Measurements from ENCODE around the gene GDE1. TPM values are rescaled to one million over a fixed set of nuclear protein-coding genes. Genes with fewer than 3 reads are reported as not detected.

GDE1 gene
- total RNA-seq, 1 experiment from 2014 or later, result 45.6 TPM

- peak overlapping the region; percentile 66 for H3K27ac ChIP-seq (ENCODE audit: low read length)
- CTCF ChIA-PET, result no interaction called here
These were observed 3.5 kb downstream of the GDE1 start for GRCh38 chr16:19518388-19518787.

DNA sequence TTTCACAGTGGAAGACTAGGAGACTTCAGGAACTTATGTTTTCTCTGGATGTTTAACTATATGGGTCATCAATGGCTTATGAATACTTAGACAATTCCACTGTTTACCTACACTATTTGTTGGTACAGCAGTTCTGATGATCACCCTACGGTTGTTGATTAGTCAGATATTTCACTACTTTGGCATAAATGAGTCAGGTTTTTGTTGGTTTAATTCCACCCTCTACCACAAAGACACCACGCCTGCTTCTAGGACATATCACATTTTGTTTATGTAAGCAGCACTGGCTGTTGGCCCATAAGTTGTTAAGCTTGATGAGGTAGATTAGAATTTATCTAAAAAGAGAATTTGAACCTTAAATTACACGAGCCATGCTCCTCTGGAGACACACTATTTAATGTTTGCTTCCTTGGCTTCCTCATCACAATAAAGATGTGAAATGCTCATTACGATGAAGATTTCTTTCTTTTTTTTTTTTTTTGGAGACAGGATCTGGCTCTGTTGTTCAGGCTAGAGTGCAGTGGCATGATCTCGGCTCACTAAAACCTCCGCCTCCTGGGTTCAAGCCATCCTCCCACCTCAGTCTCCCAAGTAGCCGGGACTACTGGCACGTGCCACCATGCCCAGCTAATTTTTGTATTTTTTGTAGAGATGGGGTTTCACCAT lies 4.3 kb downstream of the GDE1 start:
- Histone ChIP-seq H3K9ac (ENCODE audit: low read length) (peak overlapping the region; percentile 12; the same call in 1 of the 2 replicates), H4K20me1 (ENCODE audit: low read length) (0 out of 2 replicates have a peak, but pooled peaks cover 10% of the 10 kb centered on the region), H3F3A (ENCODE audit: low read length, unreplicated experiment) (no peaks in the 10 kb centered on the region), H3K9me3 (ENCODE audit: low read length) (no peaks in the 10 kb centered on the region), H3K4me3 (ENCODE audit: low read length) (no peak overlapping the region), H3K36me3 (ENCODE audit: low read depth, low read length) (peaks cover 23% of the 10 kb centered on the region), H3K4me1 (ENCODE audit: insufficient read depth, low read length) (peaks cover 56% of the 10 kb centered on the region), H3K27ac (ENCODE audit: low read length) (peak overlapping the region; percentile 79), H3K4me2 (ENCODE audit: low read length) (peak overlapping the region; percentile 69), H3K9me2 (replicated peaks; ENCODE audit: low read length) (no peaks in the 10 kb centered on the region), H3K27me3 (ENCODE audit: low read length) (no peaks in the 10 kb centered on the region), H2AFZ (ENCODE audit: low read length) (no peak overlapping the region), H3K79me2 (ENCODE audit: low read length) (peaks cover 57% of the 10 kb centered on the region)
- ATAC-seq (peak; percentile 50), DNase-seq (peak; percentile 92)
- POLR2A ChIA-PET (ENCODE audit: unreplicated experiment), result no interaction called here
- CTCF ChIA-PET, result interaction anchor here (1.0 kb wide), 1 partner anchor 15 kb away, joined by 4 read pairs; no protein-coding TSS in a partner anchor
- BruUV-seq (replicated peaks), result no TSS peak
- intact Hi-C loops (cut with micrococcal nuclease), result no loop called here
- TF ChIP-seq CTCF (conservative IDR thresholded peaks at IDR 0.05; ENCODE audit: low read depth, low read length) (no peak), EZH2phosphoT487 (IDR thresholded peaks at IDR 0.05; ENCODE audit: borderline replicate concordance, low read length) (no peak), EZH2 (IDR thresholded peaks at IDR 0.05; ENCODE audit: low read length, unreplicated experiment) (no peak)

More at GRCh38 chr16:19518388-19518787, 3.5 kb downstream of the GDE1 start:
- H3K79me2 ChIP-seq (ENCODE audit: low read length), result peaks cover 57% of the 10 kb centered on the region
- peaks cover 63% of the 10 kb centered on the region for H3K4me1 ChIP-seq (ENCODE audit: insufficient read depth, low read length)
- no peak overlapping the region for H3K4me3 ChIP-seq (ENCODE audit: low read length)
- POLR2A ChIA-PET (ENCODE audit: unreplicated experiment), result no interaction called here
- no peak for ATAC-seq
- TF ChIP-seq EZH2phosphoT487 (IDR thresholded peaks at IDR 0.05; ENCODE audit: borderline replicate concordance, low read length) (no peak), EZH2 (IDR thresholded peaks at IDR 0.05; ENCODE audit: low read length, unreplicated experiment) (no peak), CTCF (conservative IDR thresholded peaks at IDR 0.05; ENCODE audit: low read depth, low read length) (no peak)
- H3K27me3 ChIP-seq (ENCODE audit: low read length), result no peaks in the 10 kb centered on the region
- no peaks in the 10 kb centered on the region for H3K9me2 ChIP-seq (replicated peaks; ENCODE audit: low read length)
- peaks cover 19% of the 10 kb centered on the region for H3K36me3 ChIP-seq (ENCODE audit: low read depth, low read length)
- intact Hi-C loops (cut with micrococcal nuclease), result no loop called here
- H4K20me1 ChIP-seq (ENCODE audit: low read length), result 0 out of 2 replicates have a peak, but pooled peaks cover 10% of the 10 kb centered on the region
- H2AFZ ChIP-seq (ENCODE audit: low read length), result no peak overlapping the region
- H3K9ac ChIP-seq (ENCODE audit: low read length), result 0 out of 2 replicates have a peak overlapping the region, but pooled peaks have one; percentile 12
- no peaks in the 10 kb centered on the region for H3K9me3 ChIP-seq (ENCODE audit: low read length)
- peak overlapping the region; percentile 55 for H3K4me2 ChIP-seq (ENCODE audit: low read length)
- H3F3A ChIP-seq (ENCODE audit: low read length, unreplicated experiment), result no peaks in the 10 kb centered on the region
- no peak for DNase-seq
- no TSS peak for BruUV-seq (replicated peaks)

GRCh38 chr16:19515757-19516156 lies 6.1 kb downstream of the GDE1 start:
- Histone ChIP-seq H2AFZ (ENCODE audit: low read length) (no peak overlapping the region), H3K9ac (ENCODE audit: low read length) (no peak overlapping the region), H3K27me3 (ENCODE audit: low read length) (no peaks in the 10 kb centered on the region), H3K4me3 (ENCODE audit: low read length) (0 out of 2 replicates have a peak overlapping the region, but pooled peaks have one; percentile 5), H3K4me1 (ENCODE audit: insufficient read depth, low read length) (peaks cover 51% of the 10 kb centered on the region), H4K20me1 (ENCODE audit: low read length) (0 out of 2 replicates have a peak, but pooled peaks cover 10% of the 10 kb centered on the region), H3K4me2 (ENCODE audit: low read length) (peak overlapping the region; percentile 69), H3K9me2 (replicated peaks; ENCODE audit: low read length) (no peaks in the 10 kb centered on the region), H3K9me3 (ENCODE audit: low read length) (no peaks in the 10 kb centered on the region), H3K79me2 (ENCODE audit: low read length) (peaks cover 50% of the 10 kb centered on the region), H3K27ac (ENCODE audit: low read length) (peak overlapping the region; percentile 79), H3K36me3 (ENCODE audit: low read depth, low read length) (peaks cover 23% of the 10 kb centered on the region), H3F3A (ENCODE audit: low read length, unreplicated experiment) (no peaks in the 10 kb centered on the region)
- BruUV-seq (replicated peaks), result no TSS peak
- ChIA-PET CTCF (no interaction called here), POLR2A (ENCODE audit: unreplicated experiment) (no interaction called here)
- DNase-seq (peak; percentile 58), ATAC-seq (peak; percentile 43)
- intact Hi-C loops (cut with micrococcal nuclease), result no loop called here
- TF ChIP-seq EZH2phosphoT487 (IDR thresholded peaks at IDR 0.05; ENCODE audit: borderline replicate concordance, low read length) (no peak), CTCF (conservative IDR thresholded peaks at IDR 0.05; ENCODE audit: low read depth, low read length) (no peak), EZH2 (IDR thresholded peaks at IDR 0.05; ENCODE audit: low read length, unreplicated experiment) (no peak)

All from PC-3 (cell line).